GM18505 (cell line): Measurements from ENCODE around the gene MPND.
A peak's percentile ranks its signal among the peaks of the same experiment; 100 is the strongest.

ENCODE experiments used
- ATAC-seq: cut with Tn5 transposase; IDR thresholded peaks from one replicate; pipeline ENCODE4 v1.9.1; 2021; ENCODE audit not compliant: unreplicated experiment
- POLR2A ChIP-seq: IDR thresholded peaks from 4 replicates; pipeline ENCODE4 v1.6.1; 2011; ENCODE audit warnings: borderline replicate concordance; ENCODE audit not compliant: insufficient read depth, insufficient read length; ENCODE audit errors: extremely low read depth

The MPND gene

DNA sequence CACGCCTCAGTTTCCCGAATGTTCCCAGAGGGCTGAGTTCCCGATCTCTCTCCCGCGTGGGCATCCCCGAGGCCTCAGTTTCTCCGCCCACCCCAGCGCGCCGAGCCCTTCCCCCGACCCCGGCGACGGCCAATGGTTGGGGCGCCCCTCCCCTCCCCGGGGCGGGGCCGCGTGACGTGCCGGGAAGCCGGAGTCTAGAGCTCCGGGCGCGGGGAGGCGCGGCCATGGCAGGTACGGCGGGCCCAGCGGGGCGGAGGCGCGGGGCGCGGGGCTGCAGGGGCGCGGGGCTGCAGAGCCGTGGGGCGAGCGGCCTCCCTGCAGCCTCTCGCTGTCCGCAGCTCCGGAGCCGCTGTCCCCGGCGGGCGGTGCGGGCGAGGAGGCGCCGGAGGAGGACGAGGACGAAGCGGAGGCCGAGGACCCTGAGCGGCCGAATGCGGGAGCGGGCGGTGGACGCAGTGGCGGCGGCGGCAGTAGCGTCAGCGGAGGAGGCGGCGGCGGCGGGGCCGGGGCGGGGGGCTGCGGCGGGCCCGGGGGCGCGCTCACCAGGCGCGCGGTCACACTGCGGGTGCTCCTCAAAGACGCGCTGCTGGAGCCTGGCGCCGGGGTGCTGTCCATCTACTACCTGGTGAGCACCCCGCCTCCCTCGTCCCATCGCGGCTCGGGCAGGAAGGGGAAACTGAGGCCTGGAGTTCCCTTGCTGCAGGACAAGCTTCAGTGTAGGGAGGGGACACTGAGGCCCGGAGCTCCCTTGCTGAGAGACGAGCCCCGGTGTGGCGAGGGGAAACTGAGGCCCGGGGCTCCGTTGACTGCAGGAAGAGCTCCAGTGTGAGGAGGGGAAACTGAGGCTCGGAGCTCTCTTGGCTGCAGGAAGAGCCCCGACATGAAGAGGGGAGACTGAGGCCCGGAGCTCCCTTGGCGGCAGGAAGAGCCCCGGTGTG lies at the start of gene MPND:
Gene MPND, plus strand, starts transcription at position 193 of the 938 bp plus-strand sequence. Its CDS starts 32 bp downstream, at position 225.
- no peak for TF ChIP-seq POLR2A
- ATAC-seq = peak; percentile 50

DNA sequence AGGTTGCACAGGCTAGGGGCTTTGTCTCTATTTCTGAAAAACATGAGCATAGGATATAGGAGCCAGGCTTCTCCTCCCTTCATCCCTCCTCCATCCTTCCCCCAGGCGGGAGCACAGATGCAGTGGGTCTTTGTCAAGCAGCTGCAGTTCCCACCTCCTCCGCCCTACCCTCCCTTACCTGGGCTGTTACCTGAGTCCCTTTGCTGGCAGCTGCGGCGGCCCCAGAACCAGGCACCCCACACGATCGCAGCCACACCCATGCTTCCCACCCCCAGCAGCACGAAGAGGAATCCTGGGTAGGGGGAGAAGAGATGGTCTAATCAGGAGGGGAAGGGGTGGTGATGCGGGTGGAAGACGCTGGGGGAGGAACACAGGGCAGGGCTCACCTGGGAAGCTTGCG lies 49.0 kb upstream of the MPND start:
- no peak for TF ChIP-seq POLR2A
- ATAC-seq = no peak

DNA sequence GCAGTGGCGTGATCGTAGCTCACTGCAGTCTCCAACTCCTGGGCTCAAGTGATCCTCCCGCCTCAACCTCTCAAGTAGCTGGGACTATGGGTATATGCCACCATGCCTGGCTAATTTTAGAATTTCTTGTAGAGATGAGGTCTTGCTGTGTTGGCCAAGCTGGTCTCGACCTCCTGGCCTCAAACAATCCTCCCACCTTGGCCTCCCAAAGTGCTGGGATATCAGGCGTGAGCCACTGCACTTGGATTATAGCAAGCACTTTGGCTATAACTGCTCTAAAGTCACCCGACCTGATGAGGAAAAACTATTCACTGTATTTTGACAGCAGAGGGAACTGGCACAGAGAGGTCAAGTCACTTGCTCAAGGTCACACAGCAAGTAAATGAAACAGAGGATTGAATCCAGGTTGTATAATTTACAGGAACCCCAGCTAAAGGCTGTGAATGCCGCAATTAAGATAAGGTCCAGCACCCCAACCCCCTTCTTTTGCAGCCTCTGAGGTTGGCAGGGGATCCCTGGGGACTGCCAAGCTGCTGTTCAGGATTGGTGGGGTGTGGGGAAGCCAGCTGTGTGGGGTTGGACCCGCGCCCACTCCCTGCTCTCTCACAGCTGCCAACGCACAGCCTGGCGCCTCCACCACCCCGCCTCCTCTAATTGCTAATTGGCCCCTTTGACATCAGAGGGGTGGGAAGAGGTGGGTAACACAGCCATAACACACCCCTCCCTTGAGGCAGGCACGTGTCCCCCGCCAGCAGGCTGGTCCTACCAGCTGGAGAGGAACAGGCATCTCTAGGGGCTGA lies 47.2 kb upstream of the MPND start:
- no peak for TF ChIP-seq POLR2A
- ATAC-seq = no peak

DNA sequence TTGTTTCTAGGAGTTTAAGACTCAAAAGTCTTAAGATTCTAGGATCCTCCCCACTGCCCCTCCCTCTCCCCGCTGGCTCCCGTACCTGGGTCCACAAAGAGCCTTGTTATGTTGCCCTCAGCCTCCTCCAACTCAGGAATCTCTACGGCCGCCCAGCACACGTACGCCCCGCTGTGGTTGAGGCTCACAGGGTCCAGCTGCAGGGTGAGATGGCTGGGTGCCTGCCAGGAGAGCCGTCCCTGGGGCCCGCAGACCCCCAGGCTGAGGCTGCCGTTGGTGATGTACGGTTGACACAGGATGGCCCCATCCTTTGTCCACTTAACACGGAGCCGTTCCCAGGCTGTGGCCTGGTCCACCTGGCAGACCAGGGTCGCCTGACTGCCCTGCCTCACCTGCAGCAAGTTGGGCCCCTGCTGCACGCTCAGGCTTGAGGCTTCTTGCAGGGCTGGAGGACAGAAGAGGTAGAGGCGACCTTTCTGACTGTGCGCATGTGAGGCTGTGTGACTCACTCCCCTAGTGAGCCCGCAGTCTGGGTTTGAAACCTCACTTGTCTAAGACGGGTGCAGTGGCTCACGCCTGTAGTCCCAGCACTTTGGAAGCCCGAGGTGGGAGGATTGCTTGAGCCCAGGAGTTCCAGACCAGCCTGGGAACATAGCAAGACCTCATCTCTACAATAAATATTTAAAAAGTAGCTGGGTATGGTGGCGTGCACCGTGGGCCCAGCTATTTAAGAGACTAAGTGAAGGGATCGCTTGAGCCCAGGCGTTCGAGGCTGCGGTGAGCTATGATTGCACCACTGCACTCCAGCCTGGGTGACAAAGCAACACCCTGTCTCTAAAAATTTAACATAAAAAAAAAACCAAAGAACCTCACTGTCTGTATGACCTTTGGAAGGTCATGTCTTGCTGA lies 45.2 kb upstream of the MPND start:
- no peak for TF ChIP-seq POLR2A
- ATAC-seq = no peak

DNA sequence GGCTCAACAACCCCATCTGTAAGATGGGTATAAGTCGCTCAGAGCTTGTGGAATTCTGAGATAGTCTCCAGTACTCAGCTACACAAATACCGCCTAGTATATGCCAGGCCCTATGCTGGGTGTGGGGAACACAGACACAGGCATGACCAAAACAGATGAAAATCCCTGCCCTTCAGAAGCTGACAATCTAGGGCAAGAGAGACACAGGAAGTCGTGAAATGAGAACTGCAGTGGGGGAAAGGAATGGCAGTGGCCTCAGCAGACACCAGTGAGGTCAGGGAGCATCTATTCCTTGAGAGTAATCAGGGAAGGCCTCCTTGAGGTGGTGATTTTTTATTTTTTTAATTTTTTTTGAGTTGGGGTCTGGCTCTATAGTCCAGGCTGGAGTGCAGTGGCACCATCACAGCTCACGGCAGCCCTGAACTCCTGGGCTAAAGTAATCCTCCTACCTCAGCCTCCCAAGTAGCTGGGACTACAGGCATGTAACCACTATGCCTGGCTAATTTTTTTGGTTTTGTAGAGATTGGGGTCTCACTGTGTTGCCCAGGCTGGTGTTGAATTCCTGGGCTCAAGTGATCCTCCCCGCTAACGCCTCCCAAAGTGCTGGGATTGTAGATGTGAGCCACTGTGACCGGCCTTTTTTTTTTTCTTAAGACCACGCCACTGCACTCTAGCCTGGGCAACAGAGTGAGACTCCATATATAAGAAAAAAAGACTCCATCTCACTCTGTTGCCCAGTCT lies 44.4 kb upstream of the MPND start:
- TF ChIP-seq POLR2A = no peak
- no peak for ATAC-seq

GRCh38 chr19:4300589-4300988 lies 42.8 kb upstream of the MPND start:
- no peak for TF ChIP-seq POLR2A
- ATAC-seq = no peak

GRCh38 chr19:4301590-4302242 lies 41.6 kb upstream of the MPND start:
- no peak for ATAC-seq
- TF ChIP-seq POLR2A = no peak

GRCh38 chr19:4302243-4302640 lies 41.1 kb upstream of the MPND start, which contains the start of gene TMIGD2:
TMIGD2 (minus strand) TSS chr19:4302389; CDS start chr19:4302385, 4 bp downstream.
- TF ChIP-seq POLR2A = no peak
- ATAC-seq = no peak

DNA sequence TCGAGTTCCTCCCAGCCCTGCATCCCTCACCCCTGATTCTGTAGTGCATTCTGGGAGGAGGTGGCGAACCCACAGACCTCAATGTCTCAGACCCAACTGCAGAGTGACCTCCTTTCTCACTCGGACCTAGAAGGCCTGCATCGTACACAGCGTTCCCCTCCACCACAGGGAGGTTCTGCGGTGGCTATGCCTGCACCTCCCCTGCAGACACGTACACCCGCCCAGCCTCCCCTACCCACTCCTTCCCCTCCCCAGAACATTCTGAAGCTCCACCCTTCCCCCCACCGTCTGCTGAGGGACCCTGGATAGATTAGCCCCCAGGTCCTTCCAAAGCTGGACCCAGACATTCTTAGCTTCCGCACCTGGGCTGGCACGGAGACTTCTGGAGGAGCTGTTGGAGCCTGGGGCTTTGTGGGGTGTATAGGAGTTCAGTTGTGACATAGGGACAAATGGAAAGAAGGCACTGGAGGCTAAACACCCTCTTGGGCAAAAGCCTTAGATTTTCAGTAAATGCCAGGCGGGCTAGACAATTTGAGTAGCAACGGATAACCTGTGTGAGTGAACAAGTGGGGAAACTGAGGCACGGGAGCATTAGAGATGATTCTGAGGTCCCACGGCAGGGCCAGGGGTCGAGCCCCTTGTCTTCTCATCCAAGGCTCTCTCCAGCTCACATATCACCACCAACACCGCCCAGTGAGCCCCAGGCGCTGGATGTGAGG lies 39.4 kb upstream of the MPND start:
- ATAC-seq = no peak
- no peak for TF ChIP-seq POLR2A

DNA sequence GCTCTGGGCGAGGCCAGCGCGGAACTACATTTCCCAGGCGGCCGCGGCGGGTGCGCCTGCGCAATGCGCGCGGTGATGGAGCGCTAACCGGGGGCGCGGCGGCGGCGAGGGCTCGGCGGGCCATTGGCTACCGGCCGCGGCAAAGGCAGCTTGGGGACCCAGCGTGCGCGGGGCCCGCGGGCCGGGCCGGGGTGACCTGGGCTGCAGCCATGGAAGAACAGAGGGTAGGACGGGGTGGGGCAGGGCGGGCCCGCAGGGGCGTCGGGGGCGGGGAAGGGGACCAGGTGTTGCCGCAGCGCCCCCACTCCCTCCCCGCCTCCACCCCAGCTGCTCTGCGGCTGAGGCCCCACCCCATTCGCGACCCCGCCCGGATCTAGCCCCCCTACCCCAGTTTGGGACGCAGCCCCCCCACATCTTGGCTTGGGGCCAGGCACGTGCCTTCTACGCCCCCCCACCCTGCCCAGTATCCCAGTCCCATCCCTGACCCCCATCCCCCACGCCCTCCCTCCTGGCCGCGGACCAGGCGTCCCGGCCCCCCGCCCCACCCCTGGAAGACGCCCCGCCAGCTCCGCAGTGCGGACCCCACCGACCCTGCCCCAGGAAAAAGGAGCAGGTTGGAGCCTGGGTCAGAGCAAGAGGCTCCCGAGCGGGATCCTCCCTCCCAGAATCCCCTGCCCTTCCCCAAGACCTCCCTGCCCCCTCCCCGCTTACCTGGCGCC lies 38.7 kb upstream of the MPND start, which contains the start of gene FSD1:
Gene FSD1, plus strand, starts transcription at position 61 of the 719 bp plus-strand sequence. Its CDS starts 149 bp downstream, at position 210.
- ATAC-seq = no peak
- TF ChIP-seq POLR2A = no peak

DNA sequence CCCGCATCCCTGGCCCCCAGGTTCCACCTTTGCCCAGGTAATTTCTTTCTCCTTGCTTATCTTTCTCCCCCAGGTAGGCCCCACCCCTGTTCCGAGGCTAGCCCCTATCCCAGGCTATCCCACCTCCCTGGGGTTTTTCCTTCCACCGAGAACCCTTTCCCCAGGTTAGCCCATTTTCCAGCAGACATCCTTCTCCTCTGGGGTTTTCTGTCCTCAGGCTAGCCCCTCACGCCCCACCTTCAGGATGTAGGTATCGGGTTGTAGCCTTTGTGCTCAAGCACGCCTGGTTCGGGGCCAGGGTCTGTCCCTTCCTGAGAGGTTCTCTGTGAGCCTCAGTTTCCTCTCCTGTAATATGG lies 38.1 kb upstream of the MPND start:
- ATAC-seq = no peak
- TF ChIP-seq POLR2A = no peak

DNA sequence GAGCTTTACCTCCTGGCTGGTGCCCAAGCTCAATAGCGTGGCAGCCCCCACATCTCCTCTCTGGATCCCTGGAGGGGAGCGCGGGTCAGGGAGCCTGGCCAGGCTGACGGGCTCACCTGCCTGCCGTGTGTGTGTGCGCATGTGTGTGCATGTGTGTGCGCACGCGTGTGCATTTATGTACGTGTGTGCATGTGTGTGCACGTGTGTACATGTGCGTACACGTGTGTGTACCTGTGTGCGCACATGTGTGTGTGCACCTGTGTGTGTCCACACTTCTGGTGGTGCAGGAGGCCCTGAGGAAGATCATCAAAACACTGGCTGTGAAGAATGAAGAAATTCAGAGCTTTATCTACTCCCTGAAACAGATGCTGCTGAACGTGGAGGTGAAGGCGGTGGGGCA lies 37.7 kb upstream of the MPND start:
- ATAC-seq = no peak
- no peak for TF ChIP-seq POLR2A
